ENCODE data around the gene RNASEH2A.
"Not testable (repeated sequence)": the region's sequence is repeated elsewhere in the genome, so short reads cannot be mapped to it uniquely, and the experiment has no call there.

The RNASEH2A gene

DNA sequence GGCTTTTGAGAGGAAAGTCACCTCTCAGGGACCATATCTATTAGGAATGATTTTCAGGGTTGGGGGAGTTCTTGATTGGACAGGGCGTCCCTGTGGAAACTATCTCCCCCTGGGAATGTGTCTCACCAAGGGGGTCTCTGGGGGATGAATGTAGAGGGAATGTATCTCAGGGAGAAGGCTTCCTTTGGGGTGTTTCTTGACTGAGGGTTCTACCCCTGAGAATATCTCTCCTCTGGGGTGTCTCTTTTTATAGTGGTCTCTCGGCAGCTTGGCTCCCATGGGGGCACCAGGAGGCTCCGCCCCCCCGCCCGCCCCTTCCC, 27.0 kb downstream of the RNASEH2A start:
- no peak for DNase-seq (ENCODE audit: low read depth)

DNA sequence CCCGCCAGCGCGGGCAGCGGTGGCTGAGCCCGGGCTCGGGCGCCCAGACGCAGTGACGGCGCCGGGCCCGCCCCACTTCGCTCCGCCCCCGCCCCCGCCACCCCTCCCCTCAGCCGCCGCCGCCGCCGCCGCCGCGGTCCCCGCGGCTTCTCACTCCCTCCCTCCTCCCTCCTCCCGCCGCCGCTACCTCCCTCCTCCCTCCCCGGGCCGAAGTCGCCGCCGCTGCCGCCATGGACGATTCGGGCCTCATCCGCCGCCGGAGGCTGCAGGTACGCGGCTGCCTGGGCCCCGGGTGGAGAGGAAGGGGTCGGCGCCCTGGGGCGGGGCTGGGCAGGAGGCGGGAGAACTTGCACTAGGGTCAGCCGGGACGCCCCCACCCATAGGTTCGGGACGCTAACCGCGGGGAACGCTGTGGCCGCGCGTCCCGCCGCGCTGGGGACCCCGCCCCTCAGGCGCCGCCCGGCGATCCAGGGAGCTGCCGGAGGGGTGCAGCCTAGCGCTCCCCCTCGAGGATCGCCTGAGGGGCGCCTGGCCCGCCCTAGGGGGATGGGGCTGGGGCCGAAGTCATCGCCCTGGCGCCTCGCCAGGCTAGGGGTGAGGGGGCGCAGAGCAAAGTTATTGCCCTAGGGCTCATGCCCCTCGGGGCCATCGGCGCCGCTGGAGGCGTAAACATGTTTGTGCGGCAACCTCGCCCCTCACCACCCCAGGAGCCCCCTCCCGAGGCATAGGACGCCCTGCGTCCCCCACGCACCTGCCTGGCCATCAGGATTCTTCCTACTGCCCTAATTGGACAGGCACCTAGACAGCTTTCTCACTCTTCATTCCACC, 27.6 kb downstream of the RNASEH2A start:
- DNase-seq (ENCODE audit: low read depth): no peak

DNA sequence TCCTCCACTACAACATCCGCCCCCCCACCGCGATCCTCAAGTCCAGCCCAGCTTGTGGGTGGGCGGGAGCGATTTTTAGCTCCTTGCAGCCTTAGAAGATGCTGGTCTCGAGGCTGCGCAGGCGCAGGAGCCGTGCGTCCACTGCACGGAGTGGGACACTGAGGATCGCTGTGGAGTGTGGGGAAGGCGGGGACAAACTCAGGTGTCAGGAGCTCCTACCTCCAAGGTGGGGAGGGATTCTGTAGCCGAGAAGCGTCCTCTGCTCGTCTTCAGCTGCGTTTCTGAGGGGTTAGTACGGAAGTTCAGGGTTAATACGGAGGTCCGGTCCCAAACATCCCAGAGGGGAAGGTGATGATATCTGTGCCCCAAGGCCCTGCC, 28.2 kb downstream of the RNASEH2A start, which contains the start of gene RTBDN:
Gene RTBDN (minus strand): TSS at position 14 of the 378 bp plus-strand sequence. CDS start 4,600 bp downstream, outside the sequence.
- no peak for DNase-seq (ENCODE audit: low read depth)

GRCh38 chr19:12834976-12835757, 28.8 kb downstream of the RNASEH2A start:
- no peak for DNase-seq (ENCODE audit: low read depth)

DNA sequence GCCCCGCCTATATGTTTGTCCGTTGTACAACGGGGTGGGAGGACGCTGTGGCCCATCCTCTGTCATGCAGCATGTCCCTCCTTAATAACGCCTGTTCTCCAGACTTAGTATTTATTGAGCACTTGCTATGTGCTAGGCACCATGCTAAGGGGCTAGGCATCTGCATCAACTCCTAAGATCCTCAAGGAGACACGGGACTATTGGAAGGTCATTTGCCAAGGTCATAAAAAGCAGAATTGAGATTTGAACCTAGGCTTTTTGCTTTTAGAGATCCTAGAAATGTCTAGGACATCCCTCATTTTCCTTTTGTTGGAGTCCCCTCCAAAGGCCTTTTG, 30.1 kb downstream of the RNASEH2A start:
- no peak for DNase-seq (ENCODE audit: low read depth)

DNA sequence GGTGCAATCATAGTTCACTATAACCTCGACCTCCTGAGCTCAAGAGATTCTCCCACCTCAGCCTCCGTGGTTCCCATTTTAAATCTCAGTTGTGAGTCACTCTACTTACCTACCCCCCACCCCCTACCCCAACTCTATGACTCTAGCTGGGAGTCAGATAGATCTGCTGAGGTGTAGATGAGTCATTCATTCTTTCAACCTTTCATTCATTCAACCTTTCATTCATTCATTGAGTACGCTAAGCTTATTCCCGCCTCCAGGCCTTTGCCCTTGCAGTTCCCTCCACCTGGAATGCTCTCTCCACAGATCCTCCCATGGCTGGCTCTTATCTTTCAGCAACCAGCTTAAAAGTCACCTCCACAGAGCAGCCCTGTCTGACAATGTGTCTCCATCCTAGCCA, 30.8 kb downstream of the RNASEH2A start:
- DNase-seq (ENCODE audit: low read depth): no peak

- no peak for DNase-seq (ENCODE audit: low read depth)
Measured at GRCh38 chr19:12838182-12838885, 31.9 kb downstream of the RNASEH2A start, which contains the start of gene MAST1. MAST1 (plus strand) TSS chr19:12838515; CDS start chr19:12838573, 58 bp downstream.

DNA sequence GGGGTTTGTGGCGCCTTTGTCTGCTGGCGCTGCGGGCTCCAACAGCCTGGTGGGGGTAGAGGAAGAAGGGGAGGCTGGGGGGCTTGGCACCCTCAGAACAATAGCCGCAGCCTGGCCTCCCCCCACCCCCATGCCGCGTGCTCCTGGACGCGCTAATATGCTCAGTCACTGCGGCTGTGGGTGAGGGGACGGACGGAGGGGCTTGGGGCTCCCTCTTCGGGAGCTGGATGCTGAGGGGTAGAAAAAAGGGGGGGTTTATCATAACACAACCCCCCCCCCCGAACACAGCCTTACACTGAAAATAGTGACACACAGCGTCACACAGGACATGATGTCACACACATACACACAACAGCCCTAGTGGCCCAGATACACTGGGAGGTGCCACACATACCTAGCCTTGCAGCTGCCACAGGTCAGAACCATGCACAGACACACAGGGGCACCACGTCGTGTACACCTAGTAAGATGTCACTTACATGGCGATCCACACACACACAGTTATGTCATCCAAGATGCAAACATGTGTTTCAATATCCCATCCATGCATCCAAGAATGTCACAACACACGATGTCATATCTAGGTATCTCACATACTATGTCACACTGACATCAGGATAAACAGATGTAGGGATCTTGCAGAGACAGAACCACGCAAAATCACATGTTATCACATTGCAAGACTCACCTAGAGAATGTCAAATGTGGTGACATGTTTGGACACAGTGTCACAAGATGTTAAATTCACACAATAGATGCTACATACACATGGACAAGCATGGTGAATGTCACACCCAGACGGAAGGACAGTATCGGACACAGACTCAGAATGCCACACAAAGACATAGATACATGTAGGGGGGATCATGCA, 32.7 kb downstream of the RNASEH2A start:
- no peak for DNase-seq (ENCODE audit: low read depth)

- no peak for DNase-seq (ENCODE audit: low read depth)
Measured at GRCh38 chr19:12840091-12841079, 34.0 kb downstream of the RNASEH2A start.

- no peak for DNase-seq (ENCODE audit: low read depth)
Measured at GRCh38 chr19:12841094-12841493, 34.7 kb downstream of the RNASEH2A start.

DNA sequence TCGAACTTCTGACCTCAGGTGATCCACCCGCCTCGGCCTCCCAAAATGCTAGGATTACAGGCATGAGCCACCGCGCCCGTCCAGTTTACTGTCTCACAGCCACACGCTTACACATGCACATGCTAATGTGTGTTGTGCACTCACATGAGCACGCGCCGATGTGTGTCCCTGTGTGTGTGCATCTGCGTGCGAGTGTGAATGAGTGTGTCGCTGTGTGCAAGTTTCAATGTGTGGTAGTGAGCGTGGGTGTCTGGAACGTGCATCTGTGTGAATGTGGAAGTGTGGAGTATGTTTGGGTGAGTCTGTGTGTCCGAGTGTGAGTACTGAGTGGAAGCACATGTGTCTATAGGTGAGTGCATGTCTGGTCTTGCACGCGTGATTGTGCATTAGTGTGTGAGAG, 36.1 kb downstream of the RNASEH2A start:
- no peak for DNase-seq (ENCODE audit: low read depth)

- no peak for DNase-seq (ENCODE audit: low read depth)
Measured at GRCh38 chr19:12843328-12843727, 36.9 kb downstream of the RNASEH2A start.

GRCh38 chr19:12843999-12844732, 37.8 kb downstream of the RNASEH2A start:
- DNase-seq (ENCODE audit: low read depth): no peak

DNA sequence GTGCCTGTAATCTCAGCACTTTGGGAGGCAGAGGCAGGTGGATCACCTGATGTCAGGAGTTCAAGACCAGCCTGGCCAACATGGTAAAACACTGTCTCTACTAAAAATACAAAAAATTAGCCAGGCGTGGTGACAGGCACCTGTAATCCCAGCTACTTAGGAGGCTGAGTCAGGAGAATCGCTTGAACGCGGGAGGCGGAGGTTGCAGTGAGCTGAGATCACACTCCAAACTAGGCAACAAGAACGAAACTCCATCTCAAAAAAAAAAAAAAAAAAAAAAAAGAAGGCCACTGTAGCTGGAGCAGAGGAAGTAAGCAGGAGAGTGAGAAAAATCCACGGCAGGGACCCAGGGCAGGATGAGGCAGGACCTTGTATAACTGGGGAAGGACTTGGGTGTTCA, 40.2 kb downstream of the RNASEH2A start:
- DNase-seq (ENCODE audit: low read depth): not testable (repeated sequence)

GRCh38 chr19:12847159-12848139, 41.1 kb downstream of the RNASEH2A start:
- peak; percentile 79 for DNase-seq (ENCODE audit: low read depth)

GRCh38 chr19:12856653-12857052, 50.3 kb downstream of the RNASEH2A start:
- no peak for DNase-seq (ENCODE audit: low read depth)

DNA sequence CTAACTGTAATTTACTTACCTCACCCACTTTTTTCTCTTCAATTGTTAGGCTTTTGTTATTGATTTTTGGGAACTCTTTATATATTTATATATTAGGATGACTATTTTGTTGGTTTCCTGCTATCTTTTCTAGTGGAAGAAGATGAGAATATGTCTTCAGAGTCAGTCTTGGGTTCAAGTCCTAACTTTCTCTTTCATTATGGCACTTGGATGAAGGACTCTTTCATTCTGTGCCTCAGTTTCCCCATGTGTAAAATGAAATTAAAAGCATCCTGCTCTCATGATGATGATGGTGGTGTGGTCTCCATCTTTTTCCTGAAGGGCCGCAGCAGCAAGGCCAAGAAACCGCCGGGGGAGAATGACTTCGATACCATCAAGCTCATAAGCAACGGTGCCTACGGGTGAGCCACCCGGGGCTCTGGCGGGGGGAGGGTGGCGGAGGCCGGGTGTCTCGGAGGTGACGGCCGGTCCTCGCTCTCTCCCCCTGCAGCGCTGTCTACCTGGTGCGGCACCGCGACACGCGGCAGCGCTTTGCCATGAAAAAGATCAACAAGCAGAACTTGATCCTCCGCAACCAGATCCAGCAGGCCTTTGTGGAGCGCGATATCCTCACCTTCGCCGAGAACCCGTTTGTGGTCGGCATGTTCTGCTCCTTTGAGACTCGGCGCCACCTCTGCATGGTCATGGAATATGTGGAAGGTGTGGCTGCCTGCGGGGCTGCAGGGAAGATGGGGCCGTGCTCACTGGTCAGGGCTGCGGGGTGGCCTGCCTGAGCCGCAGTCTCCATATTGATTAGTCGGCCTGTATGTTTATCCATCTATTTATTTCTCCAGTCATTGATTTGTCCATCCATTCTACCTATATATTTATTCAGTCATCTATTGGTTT, 51.9 kb downstream of the RNASEH2A start:
- DNase-seq (ENCODE audit: low read depth): no peak

- no peak for DNase-seq (ENCODE audit: low read depth)
Measured at GRCh38 chr19:12859546-12859945, 53.2 kb downstream of the RNASEH2A start.

All from activated T-cell treated with anti-CD3 and anti-CD28 coated beads for 1 hour (primary cell).